ENCODE data around the gene CNTN5. TPM values are rescaled to one million over a fixed set of nuclear protein-coding genes. Genes with fewer than 3 reads are reported as not detected.
"Not testable (repeated sequence)": the region's sequence is repeated elsewhere in the genome, so short reads cannot be mapped to it uniquely, and the experiment has no call there.

CNTN5 gene
- total RNA-seq, 1 donor from 2014 or later: not detected

DNA sequence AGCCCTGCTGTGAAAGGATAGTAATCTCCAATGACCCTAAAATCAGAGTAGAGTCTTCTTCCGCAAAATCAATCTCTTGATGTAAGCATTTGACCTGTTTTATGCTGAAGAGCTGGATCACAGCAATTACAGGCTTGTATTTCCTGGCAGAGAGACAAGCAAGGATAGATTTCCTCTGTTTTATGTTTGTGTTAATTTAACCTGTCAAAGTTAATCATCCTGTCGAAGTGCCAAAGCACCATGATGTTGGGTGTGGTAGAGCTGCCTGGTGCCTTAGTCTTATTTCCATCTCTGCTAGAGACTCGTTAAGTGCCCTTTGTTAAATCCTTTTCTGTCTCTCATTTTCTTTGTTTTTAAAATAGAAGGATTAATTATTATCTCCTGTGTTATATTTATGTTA lies 248.1 kb downstream of the CNTN5 start:
- DNase-seq (ENCODE audit: low read depth): no peak

GRCh38 chr11:99271527-99271926 lies 250.8 kb downstream of the CNTN5 start:
- DNase-seq (ENCODE audit: low read depth): no peak

GRCh38 chr11:99275521-99275920 lies 254.8 kb downstream of the CNTN5 start:
- DNase-seq (ENCODE audit: low read depth): no peak

- no peak for DNase-seq (ENCODE audit: low read depth)
Observed at GRCh38 chr11:99277281-99277680, 256.5 kb downstream of the CNTN5 start.

GRCh38 chr11:99279266-99279665 lies 258.5 kb downstream of the CNTN5 start:
- no peak for DNase-seq (ENCODE audit: low read depth)

GRCh38 chr11:99281331-99281730 lies 260.6 kb downstream of the CNTN5 start:
- DNase-seq (ENCODE audit: low read depth): no peak

DNA sequence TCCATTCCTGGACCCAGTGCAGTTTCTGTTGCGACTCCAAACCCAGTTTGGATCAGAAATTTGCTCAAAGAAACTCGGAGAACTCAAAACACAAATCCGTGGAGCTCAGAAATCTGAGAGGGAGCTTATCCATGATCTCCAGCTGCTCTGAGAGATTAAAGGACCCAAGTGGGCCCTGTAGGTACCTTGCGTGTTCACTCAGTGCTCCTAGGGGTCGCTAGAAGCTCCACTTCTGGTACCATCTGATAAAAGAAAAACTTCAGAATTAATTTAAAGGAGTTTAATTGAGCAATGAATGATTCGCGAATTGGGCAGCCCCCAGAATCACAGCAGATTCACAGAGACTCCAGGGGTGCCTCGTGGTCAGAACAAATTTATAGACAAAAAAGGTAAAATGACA lies 277.2 kb downstream of the CNTN5 start:
- DNase-seq (ENCODE audit: low read depth): not testable (repeated sequence)

DNA sequence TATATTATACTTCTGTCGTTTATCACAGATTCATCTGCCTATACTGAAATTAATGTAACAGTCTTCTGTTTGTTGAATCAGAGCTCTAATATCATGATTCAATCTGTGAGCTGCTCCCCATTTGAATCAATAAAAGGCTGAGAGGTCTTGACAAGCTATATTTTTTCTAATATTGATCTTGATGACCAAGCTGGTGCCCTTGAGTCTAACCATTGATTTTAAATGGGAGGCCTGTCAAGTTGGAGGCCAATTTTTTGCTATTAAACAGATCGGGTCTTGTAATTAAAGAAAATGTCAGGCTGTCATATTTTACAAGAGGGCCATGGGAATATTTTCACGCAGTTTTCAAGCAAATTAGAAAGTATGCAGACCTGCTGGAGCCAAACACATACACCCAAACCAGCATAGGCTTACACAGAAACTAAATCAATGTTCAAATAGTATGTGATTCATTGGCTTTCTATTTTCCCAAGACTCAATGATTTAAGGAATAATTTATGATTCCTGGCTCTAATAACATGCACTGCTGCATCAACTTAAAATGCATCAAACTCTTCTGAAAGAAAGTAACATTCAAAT lies 286.9 kb downstream of the CNTN5 start:
- no peak for DNase-seq (ENCODE audit: low read depth)

DNA sequence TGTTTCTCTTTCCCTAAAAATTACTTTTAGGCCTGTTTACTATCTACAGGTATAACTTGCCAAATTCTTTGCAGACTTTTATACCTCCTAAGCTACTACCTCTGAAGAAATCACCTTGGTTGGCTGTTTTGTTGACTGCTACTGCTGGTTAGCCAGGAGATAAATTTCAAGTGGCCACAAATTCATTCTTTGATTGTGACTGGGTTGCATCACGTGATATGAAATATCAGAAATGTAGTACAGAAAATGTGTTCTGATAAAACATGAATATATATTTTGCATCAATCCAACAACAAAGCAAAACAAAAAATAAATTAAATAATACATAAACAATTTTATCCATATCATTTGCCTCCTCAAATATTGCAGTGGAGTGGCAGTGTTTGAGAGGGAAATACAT lies 291.1 kb downstream of the CNTN5 start:
- DNase-seq (ENCODE audit: low read depth): no peak

- DNase-seq (ENCODE audit: low read depth): peak; percentile 61
Observed at GRCh38 chr11:99316776-99317520, 296.2 kb downstream of the CNTN5 start.

- no peak for DNase-seq (ENCODE audit: low read depth)
Observed at GRCh38 chr11:99320769-99321290, 300.1 kb downstream of the CNTN5 start.

- peak; percentile 60 for DNase-seq (ENCODE audit: low read depth)
Observed at GRCh38 chr11:99325847-99326246, 305.1 kb downstream of the CNTN5 start.

GRCh38 chr11:99327066-99327465 lies 306.3 kb downstream of the CNTN5 start:
- DNase-seq (ENCODE audit: low read depth): no peak

DNA sequence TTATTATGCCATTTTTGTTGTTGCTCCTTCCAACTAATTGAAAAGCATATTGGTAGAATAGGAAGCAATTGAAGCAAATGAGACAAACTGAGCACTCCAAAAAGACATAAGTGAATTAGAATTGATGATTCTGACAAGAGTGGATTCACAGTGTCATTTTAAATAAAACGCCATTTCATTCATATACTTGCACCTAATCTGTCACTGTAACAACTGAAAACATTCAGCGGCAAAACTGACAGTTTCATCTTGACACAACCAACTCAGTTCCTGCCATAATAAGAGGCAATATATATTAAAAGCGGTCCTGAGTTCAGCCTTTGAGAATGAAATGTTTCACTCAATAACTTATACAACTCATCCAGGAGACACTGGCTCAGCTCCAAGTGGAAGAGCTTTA lies 306.8 kb downstream of the CNTN5 start:
- no peak for DNase-seq (ENCODE audit: low read depth)

GRCh38 chr11:99333621-99334020 lies 312.9 kb downstream of the CNTN5 start:
- DNase-seq (ENCODE audit: low read depth): no peak

GRCh38 chr11:99343117-99343516 lies 322.4 kb downstream of the CNTN5 start:
- no peak for DNase-seq (ENCODE audit: low read depth)

DNA sequence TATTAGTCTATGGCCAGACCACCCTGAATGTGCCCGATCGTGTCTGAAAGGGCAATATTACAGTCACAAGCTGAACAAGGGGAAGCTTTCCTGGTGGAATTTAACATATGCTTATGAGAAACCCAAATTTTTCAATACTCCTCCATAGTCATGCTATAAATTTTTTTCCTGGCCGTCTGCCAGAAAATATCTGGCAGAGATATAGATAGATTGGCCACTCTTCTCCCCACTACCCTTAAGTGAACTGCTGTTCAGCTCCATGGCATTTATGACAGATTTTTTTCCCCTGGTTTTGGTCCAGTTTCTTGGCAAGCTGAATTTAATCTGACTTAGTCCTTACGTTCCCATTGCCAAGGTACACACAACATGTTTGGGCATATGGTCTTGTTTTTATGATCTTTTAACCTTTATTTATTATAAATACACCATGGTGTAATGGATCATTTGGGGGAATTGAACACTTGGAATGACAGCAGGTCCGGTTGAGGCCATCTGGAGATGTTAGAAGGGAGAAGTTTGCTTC lies 328.5 kb downstream of the CNTN5 start:
- no peak for DNase-seq (ENCODE audit: low read depth)

DNA sequence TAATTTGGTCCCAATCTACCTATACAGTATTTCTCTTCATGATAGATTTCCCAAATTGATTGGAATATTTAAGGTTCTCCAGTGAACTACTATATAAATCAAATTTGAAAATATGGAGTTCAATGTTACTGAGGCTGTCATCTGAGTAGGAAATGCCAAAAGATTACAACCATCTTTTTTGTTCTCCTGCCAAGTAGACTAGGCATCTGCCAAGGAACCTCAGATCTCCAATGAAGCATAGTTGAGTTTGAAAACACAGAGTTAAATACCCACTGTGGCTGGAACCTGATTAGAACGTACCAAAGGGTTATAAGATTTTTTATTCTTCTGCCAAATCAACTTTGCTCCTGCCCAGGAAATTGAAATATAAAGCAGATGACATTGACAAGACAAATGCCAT lies 330.9 kb downstream of the CNTN5 start:
- peak; percentile 47 for DNase-seq (ENCODE audit: low read depth)

- no peak for DNase-seq (ENCODE audit: low read depth)
Observed at GRCh38 chr11:99352642-99353041, 331.9 kb downstream of the CNTN5 start.

DNA sequence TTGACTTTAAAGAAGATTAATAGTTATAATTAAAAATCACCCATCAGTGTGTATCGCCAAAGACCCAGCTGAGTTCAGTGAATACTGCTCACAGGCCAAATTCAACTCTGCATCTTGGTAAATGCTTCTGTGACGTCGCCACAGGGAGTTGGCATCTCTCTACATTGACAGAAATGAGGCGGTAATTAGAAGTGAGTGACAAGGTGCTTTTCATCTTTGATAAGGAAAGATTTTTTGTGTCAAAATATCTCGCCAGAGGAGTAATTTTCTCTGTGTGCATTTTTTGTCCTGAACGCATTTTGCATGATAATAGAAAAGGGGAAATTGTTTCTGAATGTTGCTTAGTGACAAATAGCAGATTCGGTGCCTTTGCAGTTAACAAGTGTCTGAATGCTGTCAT lies 345.8 kb downstream of the CNTN5 start:
- DNase-seq (ENCODE audit: low read depth): no peak

- peak; percentile 43 for DNase-seq (ENCODE audit: low read depth)
Observed at GRCh38 chr11:99368583-99368982, 347.8 kb downstream of the CNTN5 start.

GRCh38 chr11:99370549-99371216 lies 349.9 kb downstream of the CNTN5 start:
- peak; percentile 93 for DNase-seq (ENCODE audit: low read depth)
